Transverse colon (tissue), 4 donors: ENCODE measurements around the gene TOR3A.

Source experiments
- EP300 ChIP-seq: sonication (generic); formaldehyde crosslinking; IDR thresholded peaks from one replicate; pipeline ENCODE4 v1.6.1; 2017; ENCODE audit warnings: antibody characterized with exemption, low read depth
- POLR2A ChIP-seq: fragments of 450-650 bp; IDR thresholded peaks from one replicate; pipeline ENCODE4 v1.6.1; 2016; ENCODE audit warnings: antibody characterized with exemption, mild to moderate bottlenecking, moderate library complexity
- POLR2AphosphoS5 ChIP-seq, 3 donors: sonication (generic); formaldehyde crosslinking; IDR thresholded peaks; one replicate each; pipeline ENCODE4 v1.6.1; 2016; ENCODE audit warnings: antibody characterized with exemption in 3 of 3
- TF ChIP-seq, protein P1 (sequence below), 5 experiments: fragments of 200-600 bp in 3 of 5; fragments of 450-650 bp in 2 of 5; sonication (generic) in 3 of 5; IDR thresholded peaks; 1 replicate in 2 of 5; 2 replicates in 3 of 5; pipeline ENCODE4 v1.5.1; 2016 to 2017; ENCODE audit warnings: antibody characterized with exemption in 5 of 5, inconsistent platforms in 3 of 5, mild to moderate bottlenecking in 2 of 5, moderate library complexity in 1 of 5

DNA sequence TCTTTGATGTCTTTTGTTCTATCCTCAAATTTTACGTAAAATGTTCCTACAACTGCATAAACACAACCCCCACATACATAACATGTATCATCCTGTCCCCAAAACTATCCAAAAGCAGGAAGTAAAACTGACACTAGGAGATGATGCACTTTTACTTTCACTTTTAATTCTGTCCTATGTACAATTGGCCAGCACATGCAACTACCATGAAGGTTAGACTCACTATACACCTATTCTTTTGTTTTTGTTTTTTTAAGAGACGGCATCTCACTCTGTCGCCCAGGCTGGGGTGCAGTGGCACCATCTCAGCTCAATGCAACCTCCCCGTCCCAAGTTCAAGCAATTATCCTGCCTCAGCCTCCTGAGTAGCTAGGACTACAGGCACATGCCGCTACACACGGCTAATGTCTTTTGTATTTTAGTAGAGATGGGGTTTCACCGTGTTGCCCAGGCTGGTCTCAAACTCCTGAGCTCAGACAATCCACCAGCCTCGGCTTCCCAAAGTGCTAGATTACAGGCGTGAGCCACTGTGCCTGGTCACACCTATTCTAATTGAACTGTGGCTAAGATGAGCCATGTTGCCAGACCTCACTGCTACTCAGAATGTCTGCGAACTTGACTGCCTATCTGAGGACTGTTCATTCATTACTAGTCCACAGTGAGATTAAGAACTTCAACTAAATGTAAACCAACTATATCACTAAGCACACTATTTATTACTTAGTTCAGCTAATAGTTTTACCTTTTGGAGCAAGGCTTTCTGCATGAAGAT is 48.0 kb downstream of the TOR3A start:
- TF ChIP-seq, protein P1, sequence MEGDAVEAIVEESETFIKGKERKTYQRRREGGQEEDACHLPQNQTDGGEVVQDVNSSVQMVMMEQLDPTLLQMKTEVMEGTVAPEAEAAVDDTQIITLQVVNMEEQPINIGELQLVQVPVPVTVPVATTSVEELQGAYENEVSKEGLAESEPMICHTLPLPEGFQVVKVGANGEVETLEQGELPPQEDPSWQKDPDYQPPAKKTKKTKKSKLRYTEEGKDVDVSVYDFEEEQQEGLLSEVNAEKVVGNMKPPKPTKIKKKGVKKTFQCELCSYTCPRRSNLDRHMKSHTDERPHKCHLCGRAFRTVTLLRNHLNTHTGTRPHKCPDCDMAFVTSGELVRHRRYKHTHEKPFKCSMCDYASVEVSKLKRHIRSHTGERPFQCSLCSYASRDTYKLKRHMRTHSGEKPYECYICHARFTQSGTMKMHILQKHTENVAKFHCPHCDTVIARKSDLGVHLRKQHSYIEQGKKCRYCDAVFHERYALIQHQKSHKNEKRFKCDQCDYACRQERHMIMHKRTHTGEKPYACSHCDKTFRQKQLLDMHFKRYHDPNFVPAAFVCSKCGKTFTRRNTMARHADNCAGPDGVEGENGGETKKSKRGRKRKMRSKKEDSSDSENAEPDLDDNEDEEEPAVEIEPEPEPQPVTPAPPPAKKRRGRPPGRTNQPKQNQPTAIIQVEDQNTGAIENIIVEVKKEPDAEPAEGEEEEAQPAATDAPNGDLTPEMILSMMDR (IDR thresholded peaks at IDR 0.05): no peak
- TF ChIP-seq EP300 (no peak), POLR2AphosphoS5 (IDR thresholded peaks at IDR 0.05) (no peak), POLR2A (no peak)
